ENCODE measurements around the gene TPGS2. TPM values are rescaled to one million over a fixed set of nuclear protein-coding genes. Genes with fewer than 3 reads are reported as not detected.
"Not testable (repeated sequence)": the region's sequence is repeated elsewhere in the genome, so short reads cannot be mapped to it uniquely, and the experiment has no call there.

TPGS2 gene
- 23.3 TPM for total RNA-seq
- long read RNA-seq, full-length matches to known transcripts: 11 of 14 reads
- long read RNA-seq, partial matches to known transcripts: 0 of 14 reads
- long read RNA-seq, other reads (novel, unspliced or antisense): 3 of 14 reads

GRCh38 chr18:36828630-36829361 lies at the start of gene TPGS2, which contains the start of gene KIAA1328:
Gene TPGS2 (minus strand): TSS chr18:36829002. CDS start chr18:36828767, 235 bp downstream.
Gene KIAA1328 (plus strand): TSS chr18:36829127. CDS start chr18:36829139, 12 bp downstream.
- ATAC-seq (peak; percentile 98), DNase-seq (ENCODE audit: missing footprints) (peak; percentile 93)
- intact Hi-C loops (cut with DNase I): no loop called here

- intact Hi-C loops (cut with DNase I); DNase-seq (ENCODE audit: missing footprints); ATAC-seq: not testable (repeated sequence)
Measured at GRCh38 chr18:36873826-36874225, 45.0 kb upstream of the TPGS2 start.

DNA sequence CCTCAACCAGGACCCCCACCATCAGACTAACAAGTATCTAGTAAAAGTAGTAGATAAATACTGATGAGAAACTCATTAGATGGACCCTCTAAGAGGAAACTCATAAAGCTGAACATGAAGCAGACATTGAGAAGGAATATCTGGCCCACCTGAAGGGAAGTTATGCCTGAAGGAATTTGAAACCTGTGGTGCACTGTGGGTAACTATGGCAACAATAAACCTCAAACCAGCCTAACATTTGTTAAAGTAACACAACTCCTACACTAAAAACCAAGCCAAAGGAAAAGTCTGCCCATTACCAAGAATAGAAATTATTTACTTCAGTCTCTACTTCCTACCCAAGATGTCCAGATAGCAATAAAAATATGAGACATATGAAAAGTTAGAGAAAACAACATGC lies 43.5 kb upstream of the TPGS2 start:
- no peak for ATAC-seq
- no peak for DNase-seq (ENCODE audit: missing footprints)
- intact Hi-C loops (cut with DNase I): no loop called here

- intact Hi-C loops (cut with DNase I): no loop called here
- no peak for DNase-seq (ENCODE audit: missing footprints)
- no peak for ATAC-seq
Measured at GRCh38 chr18:36871801-36872200, 43.0 kb upstream of the TPGS2 start.

DNA sequence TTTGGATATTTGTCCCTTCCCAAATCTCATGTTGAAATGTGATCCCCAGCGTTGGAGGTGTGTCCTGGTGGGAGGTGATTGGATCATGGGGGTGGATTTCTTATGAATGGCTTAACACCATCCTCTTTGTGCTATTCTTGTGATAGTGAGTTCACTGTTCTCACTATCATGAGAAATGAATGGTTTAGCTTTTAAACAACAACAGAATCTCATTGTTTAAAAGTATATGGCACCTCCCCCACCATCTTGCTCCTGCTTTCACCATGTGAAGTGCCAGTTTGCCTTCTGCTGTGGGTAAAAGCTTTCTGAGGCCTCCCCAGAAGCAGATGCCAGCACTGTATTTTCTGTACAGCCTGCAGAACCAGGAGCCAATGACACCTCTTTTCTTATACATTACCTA lies 38.3 kb upstream of the TPGS2 start:
- no peak for DNase-seq (ENCODE audit: missing footprints)
- intact Hi-C loops (cut with DNase I): no loop called here
- ATAC-seq: no peak

- DNase-seq (ENCODE audit: missing footprints) (no peak), ATAC-seq (no peak)
- intact Hi-C loops (cut with DNase I): no loop called here
Measured at GRCh38 chr18:36862182-36862581, 33.4 kb upstream of the TPGS2 start.

DNA sequence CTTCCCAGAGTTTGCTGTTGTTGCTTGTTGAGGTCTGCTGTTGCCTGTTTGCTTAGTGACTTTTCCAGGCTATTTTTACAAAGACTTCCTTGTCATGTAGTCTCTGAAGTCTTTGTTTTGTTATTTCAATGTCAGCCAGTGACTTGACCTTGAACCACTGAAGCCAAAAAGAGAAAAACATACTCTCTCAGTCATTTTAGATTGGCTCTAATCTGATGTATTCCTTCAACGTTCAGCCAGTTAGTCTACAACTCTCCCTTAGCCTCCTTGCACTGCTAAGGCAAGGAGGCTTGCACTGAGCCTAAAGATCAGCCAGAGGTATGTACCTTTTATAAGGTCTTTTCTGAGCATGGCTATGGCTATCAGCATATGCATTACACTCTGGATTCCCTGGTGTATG lies 28.0 kb upstream of the TPGS2 start:
- ATAC-seq: no peak

DNA sequence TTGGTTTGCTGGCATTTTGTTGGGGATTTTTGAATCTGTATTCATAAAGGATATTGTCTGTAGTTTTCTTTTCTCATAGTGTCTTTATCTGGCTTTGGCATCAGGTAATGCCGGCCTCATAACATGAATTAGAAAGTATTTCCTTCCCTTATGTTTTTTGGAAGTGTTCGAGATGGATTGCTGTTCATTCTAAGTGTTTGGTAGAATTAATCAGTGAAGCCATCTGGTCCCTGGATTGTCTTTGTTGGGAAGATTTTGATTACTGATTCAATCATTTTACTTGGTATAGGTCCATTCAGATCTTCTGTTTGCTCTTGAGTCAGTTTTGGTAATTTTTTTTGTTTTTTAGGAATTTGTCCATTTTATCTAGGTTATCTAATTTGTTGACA lies 22.4 kb upstream of the TPGS2 start:
- ATAC-seq (no peak), DNase-seq (ENCODE audit: missing footprints) (no peak)
- intact Hi-C loops (cut with DNase I): no loop called here

More for the DNA sequence above, 28.0 kb upstream of the TPGS2 start:
- intact Hi-C loops (cut with DNase I): no loop called here
- DNase-seq (ENCODE audit: missing footprints): no peak

DNA sequence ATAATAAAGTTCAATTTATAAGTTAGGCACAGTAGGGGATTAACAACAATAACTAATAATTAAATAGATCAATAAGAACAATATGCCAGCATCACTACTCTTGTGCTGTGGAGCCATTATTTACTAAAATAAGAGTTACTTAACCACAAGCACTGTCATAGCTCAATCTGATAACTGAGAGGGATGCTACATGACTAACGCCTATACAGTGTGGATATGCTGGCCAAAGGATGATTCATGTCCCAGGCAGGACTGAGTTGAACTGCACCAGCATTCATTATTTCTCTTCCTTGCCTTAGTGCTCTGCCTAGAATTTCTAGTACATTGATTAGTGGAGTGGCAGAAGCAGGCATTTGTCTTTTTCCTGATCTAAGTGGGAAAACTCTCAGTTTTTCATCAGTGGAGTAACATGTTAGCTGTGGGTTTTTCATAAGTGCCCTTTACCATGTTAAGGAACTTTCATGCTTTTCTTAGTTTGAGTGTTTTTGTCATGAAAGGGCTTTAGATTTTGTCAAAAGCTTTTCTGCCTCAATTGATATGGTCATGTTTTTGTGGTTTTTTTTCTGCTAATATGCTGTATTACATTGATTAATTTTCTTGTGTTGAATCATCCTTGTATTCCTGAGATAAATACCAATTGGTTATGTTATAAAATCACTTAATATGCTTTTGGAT lies 21.9 kb upstream of the TPGS2 start:
- intact Hi-C loops (cut with DNase I): no loop called here
- ATAC-seq (no peak), DNase-seq (ENCODE audit: missing footprints) (no peak)

DNA sequence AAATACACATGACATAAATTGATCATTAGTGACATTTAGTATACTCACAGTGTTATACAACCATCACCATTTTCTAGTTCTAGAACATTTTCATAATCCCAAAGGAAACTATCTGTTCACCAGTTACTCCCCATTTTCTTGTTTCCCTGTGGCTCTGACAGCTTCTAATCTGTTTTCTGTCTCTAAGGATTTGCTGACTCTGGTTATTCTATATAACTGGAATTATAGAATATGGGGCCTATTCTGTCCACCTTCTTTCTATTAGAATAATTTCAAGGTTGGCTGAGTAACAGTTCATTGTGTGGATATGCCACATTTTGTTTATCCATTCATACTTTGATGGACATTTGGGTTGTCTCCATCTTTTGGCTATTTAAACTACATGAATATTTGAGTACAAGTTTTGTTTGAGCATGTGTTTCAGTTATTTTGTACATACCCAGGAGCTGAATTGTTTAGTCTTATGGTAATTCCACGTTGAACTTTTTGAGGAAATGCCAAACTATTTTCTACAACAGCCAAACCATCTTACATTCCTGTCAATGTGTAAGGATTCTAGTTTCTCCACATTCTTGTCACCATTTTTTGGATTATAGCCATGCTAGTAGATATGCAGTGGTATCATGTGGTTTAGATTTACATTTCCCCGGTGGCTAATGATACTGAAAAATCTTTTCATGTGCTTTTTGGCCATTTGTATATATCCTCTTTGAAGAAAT lies 20.6 kb upstream of the TPGS2 start:
- ATAC-seq (no peak), DNase-seq (ENCODE audit: missing footprints) (no peak)
- intact Hi-C loops (cut with DNase I): no loop called here

DNA sequence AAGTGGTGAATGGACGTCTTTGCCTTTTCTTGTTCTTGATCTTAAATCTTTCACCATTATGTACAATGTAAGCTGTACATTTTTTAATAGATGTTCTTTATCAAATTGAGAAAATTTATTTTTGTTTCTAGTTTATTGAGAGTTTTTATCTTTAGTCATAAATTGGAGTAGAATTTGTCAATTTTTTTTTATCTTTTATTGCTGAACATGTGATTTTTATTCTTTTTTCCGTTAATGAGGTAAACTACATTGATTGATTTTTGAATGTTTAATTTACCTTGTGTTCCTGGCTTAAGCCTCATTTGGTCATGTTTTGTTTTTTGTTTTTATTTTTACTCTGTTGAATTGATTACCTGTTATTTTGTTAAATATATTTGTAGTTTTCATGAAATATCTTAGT lies 19.8 kb upstream of the TPGS2 start:
- intact Hi-C loops (cut with DNase I): no loop called here
- no peak for ATAC-seq
- DNase-seq (ENCODE audit: missing footprints): no peak

GRCh38 chr18:36843784-36844183 lies 15.0 kb upstream of the TPGS2 start:
- intact Hi-C loops (cut with DNase I): no loop called here
- ATAC-seq (no peak), DNase-seq (ENCODE audit: missing footprints) (no peak)

DNA sequence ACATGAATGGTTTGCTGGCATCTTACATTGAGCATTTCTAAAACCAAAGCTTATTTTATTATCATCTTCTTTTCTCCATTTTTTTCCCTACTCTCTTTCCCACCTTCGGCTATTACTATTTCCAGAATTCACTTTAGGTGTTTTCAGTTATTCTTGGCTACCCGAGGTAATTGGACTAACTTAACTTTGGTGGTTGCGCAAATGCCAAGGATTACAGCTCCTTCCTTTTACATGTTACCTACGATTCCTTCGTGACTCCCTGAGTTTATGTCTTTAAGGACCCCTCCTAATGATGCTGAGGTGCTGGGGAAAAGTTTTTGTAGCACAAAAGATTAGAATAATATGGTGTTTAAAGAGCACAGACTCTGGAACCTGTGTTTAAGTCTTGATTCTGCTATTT lies 14.4 kb upstream of the TPGS2 start:
- no peak for ATAC-seq
- intact Hi-C loops (cut with DNase I): no loop called here
- no peak for DNase-seq (ENCODE audit: missing footprints)

DNA sequence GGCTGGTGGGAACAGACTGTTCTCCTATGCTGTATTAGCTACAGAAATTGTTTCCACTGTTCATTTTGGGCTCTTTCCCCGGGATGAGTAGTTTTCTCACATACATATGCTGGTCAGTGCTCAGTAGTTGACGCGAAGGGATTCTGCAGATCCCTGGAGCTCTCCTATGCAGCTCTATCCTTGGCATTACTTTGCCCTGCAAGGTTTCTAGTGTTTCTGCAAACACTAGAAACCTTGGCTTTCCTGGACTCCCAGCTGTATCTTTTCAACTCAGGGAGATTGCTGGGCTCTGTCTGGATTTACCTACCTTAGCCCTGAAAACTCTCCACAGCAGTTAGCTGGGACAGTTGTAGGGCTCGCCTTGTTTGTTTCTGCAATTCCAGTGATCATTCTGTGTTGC lies 11.0 kb upstream of the TPGS2 start:
- ATAC-seq (no peak), DNase-seq (ENCODE audit: missing footprints) (no peak)
- intact Hi-C loops (cut with DNase I): no loop called here

DNA sequence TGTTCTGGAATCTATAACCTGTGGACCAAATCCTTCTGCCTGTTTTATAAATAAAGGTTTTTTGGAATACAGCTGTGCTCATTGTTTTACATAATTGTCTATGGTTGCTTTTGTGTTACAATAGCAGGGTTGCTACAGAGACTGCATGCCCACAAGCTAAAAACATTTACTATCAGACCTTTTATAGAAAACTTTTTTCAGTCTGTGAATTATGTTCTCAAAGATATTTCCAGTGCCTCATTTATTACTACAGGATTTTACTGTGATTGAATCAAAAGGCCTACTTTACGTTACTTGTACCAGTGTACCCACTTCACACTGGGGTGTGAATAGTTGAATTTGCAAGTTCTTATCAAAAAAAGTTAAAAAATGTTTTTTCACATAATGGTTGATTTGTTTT lies 7.1 kb upstream of the TPGS2 start:
- ATAC-seq (no peak), DNase-seq (ENCODE audit: missing footprints) (no peak)
- intact Hi-C loops (cut with DNase I): no loop called here

DNA sequence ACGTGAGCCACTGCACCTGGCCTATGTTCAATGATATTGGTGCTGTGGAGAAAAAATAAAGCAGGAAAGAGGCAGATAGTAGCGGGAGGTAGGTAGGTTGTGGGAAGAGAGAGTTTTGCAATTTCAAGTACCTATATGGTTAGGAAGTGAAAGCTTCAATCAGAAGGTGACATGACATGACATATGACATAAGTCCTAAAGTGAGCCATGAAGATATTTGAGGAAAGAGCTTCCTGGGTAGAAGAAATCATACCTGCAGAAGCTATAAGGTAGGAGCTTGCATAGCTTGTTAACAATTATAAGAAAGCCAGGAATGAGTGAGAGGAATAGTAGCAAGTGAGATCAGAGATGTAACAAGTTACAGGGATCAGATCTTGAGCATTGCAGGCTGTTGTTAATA lies 4.3 kb upstream of the TPGS2 start:
- DNase-seq (ENCODE audit: missing footprints): no peak
- intact Hi-C loops (cut with DNase I): no loop called here
- ATAC-seq: no peak

DNA sequence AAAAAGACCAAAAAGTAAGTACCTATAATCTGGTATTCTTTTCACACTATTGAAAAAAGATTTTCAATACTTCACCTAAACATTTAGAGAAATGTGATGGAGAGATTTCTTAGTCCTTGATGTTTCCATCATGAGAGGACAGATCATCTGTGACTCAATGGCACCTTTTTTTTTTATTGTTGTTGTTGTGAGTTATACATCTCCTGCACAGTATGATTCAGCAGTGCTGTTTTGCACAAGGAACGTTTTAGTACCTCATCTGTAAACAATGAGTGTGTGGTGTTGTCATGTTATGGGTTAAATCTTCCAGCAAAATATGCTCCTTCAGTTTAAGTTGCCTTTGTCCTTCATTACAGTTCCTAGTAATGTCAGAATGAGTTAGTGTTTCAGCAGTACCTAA lies 2.3 kb upstream of the TPGS2 start:
- ATAC-seq: no peak
- intact Hi-C loops (cut with DNase I): no loop called here

DNA sequence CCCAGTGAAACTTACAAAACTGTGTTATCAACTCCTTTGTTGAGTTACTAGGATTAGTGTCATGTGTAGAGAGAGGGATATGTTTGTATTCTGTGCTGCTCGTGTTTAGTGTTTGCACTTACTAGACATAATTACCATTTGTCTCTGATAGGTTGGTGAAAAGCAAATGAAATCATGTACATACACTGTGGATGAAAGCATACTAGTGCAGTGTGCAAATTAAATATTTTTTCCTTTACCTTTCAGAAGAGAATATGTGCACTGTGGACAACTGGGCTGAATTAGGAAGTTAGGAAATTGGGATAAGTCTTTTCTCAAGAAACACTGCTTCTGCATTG lies 1.3 kb upstream of the TPGS2 start:
- intact Hi-C loops (cut with DNase I): no loop called here
- ATAC-seq (no peak), DNase-seq (ENCODE audit: missing footprints) (no peak)

More for the DNA sequence above, 2.3 kb upstream of the TPGS2 start:
- no peak for DNase-seq (ENCODE audit: missing footprints)

DNA sequence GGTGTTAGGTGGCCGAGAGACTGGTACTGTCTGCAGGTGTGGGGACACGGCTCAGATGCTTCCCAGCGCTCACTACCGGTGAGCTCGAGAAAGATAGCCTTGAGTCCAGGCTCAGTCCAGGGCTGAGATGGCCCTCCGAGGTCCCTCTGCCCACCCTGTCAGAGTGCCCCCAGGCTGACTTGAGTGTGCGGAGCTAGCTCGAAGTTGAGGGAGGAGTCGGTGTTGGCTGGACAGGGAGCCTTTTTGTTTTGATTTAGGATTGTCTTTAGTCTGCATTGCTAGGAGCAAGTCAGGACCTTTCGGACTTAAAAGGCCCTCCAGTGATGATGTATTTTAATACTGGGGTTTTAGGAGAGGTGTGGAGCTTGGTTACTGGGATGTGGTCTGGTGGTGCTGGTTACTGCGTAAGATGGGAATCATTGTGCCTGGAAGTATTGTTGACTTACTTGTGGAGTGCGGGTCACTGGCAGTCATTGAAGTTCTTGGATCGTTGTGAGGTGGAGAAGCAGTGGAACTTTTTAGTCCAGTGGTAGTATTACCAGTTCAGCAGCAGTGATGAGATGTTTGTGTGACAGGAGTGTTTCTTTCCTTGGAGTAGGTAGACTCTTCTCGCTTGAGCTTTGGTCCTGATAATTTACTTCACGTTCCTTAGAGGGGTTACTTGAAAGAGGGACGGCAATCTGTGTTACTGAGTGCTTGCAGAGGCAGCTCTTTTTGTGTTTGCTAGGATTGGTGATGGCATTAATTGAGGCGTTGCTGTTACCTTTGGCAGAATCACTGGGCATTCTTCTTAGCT lies 758 bp upstream of the TPGS2 start:
- intact Hi-C loops (cut with DNase I): no loop called here
- ATAC-seq (peak; percentile 1), DNase-seq (ENCODE audit: missing footprints) (no peak)

Measured in Right ventricle myocardium inferior (tissue), 1 donor.